HG03135 (cell line): ENCODE results near the gene SLC12A2.

Source experiments
- ATAC-seq: cut with Tn5 transposase; IDR thresholded peaks from one replicate; pipeline ENCODE4 v1.9.1; 2021; ENCODE audit warnings: mild to moderate bottlenecking, moderate library complexity; ENCODE audit not compliant: unreplicated experiment

Gene SLC12A2

GRCh38 chr5:128220841-128221240, 137.3 kb downstream of the SLC12A2 start:
- ATAC-seq, result no peak

- no peak for ATAC-seq
Observed at GRCh38 chr5:128224336-128224735, 140.8 kb downstream of the SLC12A2 start.

DNA sequence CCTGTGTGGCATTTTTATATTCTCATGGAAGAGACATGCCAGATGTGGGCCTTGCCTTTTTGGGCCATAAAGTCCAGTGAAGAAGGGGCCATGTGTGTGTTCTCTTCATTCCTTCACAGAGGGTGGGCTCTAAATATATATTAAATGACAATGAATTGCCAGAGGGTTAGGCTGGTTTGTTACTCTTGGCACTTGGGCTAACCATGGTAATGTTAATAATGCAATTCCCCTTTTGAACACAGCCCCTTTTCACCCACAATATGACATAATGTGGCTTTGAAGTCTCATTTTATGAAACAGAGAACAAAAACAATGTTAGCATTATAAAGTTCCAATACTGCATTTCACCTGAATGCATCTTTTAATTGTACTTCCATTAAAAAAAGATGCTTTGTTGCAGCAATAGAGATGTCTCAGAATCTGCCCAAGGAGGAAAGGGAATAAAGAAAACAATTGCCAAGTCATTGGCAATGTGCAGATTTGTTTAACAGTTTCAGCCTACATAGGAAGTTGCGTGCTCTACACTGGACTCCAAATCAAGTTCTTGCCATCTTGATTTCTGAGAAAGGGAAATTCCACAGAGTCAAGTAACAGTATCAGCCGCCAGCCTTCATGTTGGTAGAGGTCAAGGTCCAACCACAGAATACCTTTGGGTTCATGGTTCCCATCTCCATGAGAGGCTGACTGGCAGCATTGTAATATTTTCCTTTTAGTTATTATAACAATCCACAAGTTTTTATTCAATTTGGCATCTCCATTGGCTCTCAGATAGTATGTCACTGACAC, 141.9 kb downstream of the SLC12A2 start:
- no peak for ATAC-seq

DNA sequence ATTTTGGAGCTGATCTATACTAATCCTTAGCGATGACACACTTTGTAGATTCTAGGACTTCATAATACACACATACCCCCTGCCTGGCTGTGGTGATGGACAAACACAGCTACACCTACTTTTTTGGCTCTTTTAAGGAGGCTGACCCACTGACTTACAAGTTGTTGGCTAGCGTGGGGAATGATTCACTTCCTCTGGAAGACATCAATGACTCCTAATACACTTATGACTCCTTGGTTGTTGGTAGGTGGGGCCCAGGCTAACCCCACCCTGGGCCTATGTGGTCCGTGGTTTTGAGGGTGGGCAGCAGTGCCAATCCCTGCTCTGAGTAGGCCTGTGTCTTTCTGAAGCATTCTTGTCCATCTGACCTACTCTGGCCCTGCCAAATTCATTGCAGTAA, 144.4 kb downstream of the SLC12A2 start:
- no peak for ATAC-seq

GRCh38 chr5:128228521-128228920, 145.0 kb downstream of the SLC12A2 start:
- ATAC-seq, result no peak

- no peak for ATAC-seq
Observed at GRCh38 chr5:128234928-128235641, 151.5 kb downstream of the SLC12A2 start.

- no peak for ATAC-seq
Observed at GRCh38 chr5:128236334-128236733, 152.8 kb downstream of the SLC12A2 start.

- ATAC-seq, result no peak
Observed at GRCh38 chr5:128237000-128237399, 153.4 kb downstream of the SLC12A2 start.

GRCh38 chr5:128237546-128237945, 154.0 kb downstream of the SLC12A2 start:
- no peak for ATAC-seq
